PC-3 (cell line): ENCODE measurements around the gene TSEN2. TPM values are rescaled to one million over a fixed set of nuclear protein-coding genes. Genes with fewer than 3 reads are reported as not detected.
A peak's percentile ranks its signal among the peaks of the same experiment; 100 is the strongest.

ENCODE experiments used
- ATAC-seq: fragments of 200-7000 bp; cut with Tn5 transposase; 2 replicates; pipeline ENCODE4 v1.9.1; 2020; ENCODE audit warnings: mild to moderate bottlenecking, moderate library complexity
- BruUV-seq: library from RNA; stranded (reverse); fragments of 400-500 nt; replicated peaks from 2 replicates; lab custom pipeline; 2021; lab: Mats Ljungman, UMichigan
- CTCF ChIA-PET: fragments of 300-600 bp; sonication (Branson Sonifier 250); formaldehyde crosslinking; loops from one replicate; lab custom pipeline; 2022; ENCODE audit warnings: antibody characterized with exemption; lab: Charles Lee
- POLR2A ChIA-PET: fragments of 300-600 bp; sonication (Branson Sonifier 250); formaldehyde crosslinking; loops from one replicate; lab custom pipeline; 2022; ENCODE audit warnings: antibody characterized with exemption; ENCODE audit not compliant: unreplicated experiment; lab: Charles Lee
- DNase-seq: peaks from one replicate; pipeline ENCODE4 v3.0.0-alpha.2; 2015
- H2AFZ ChIP-seq: fragments of 300-600 bp; sonication (generic); 2 replicates; pipeline ENCODE4 v1.6.0; 2016; ENCODE audit warnings: antibody characterized with exemption, low read length
- H3F3A ChIP-seq: fragments of 300-600 bp; sonication (generic); one replicate; pipeline ENCODE4 v1.6.0; 2017; ENCODE audit warnings: antibody characterized with exemption, low read length, control low read depth, mild to moderate bottlenecking; ENCODE audit not compliant: unreplicated experiment
- H3K27ac ChIP-seq: fragments of 300-600 bp; sonication (generic); 2 replicates; pipeline ENCODE4 v1.5.1; 2016; ENCODE audit warnings: mild to moderate bottlenecking, low read length
- H3K27me3 ChIP-seq: fragments of 300-600 bp; sonication (generic); 2 replicates; pipeline ENCODE4 v1.6.1; 2016; ENCODE audit warnings: low read length, mixed read lengths
- H3K36me3 ChIP-seq: fragments of 300-600 bp; sonication (generic); 2 replicates; pipeline ENCODE4 v1.6.1; 2016; ENCODE audit warnings: low read depth, mixed run types, low read length, mixed read lengths
- H3K4me1 ChIP-seq: fragments of 300-600 bp; sonication (generic); 2 replicates; pipeline ENCODE4 v1.5.1; 2016; ENCODE audit warnings: low read length; ENCODE audit not compliant: insufficient read depth
- H3K4me2 ChIP-seq: fragments of 300-600 bp; sonication (generic); 2 replicates; pipeline ENCODE4 v1.6.0; 2016; ENCODE audit warnings: low read length
- H3K4me3 ChIP-seq: fragments of 300-600 bp; sonication (generic); 2 replicates; pipeline ENCODE4 v1.5.1; 2016; ENCODE audit warnings: mild to moderate bottlenecking, low read length, mixed read lengths
- H3K79me2 ChIP-seq: fragments of 300-600 bp; sonication (generic); 2 replicates; pipeline ENCODE4 v1.6.1; 2017; ENCODE audit warnings: low read length, mixed read lengths
- H3K9ac ChIP-seq: fragments of 300-600 bp; sonication (generic); 2 replicates; pipeline ENCODE4 v1.6.0; 2016; ENCODE audit warnings: mild to moderate bottlenecking, low read length
- H3K9me2 ChIP-seq: fragments of 300-600 bp; sonication (generic); replicated peaks from 2 replicates; pipeline ENCODE4 v1.6.1; 2016; ENCODE audit warnings: mixed run types, low read length, mixed read lengths
- H3K9me3 ChIP-seq: fragments of 300-600 bp; sonication (generic); 2 replicates; pipeline ENCODE4 v1.6.1; 2016; ENCODE audit warnings: low read length, mixed read lengths
- H4K20me1 ChIP-seq: fragments of 300-600 bp; sonication (generic); 2 replicates; pipeline ENCODE4 v1.6.1; 2016; ENCODE audit warnings: low read length, mixed read lengths
- EZH2 ChIP-seq: fragments of 300-600 bp; sonication (generic); IDR thresholded peaks from one replicate; pipeline ENCODE4 v1.6.1; 2017; ENCODE audit warnings: antibody characterized with exemption, mild to moderate bottlenecking, low read length; ENCODE audit not compliant: unreplicated experiment
- EZH2phosphoT487 ChIP-seq: fragments of 300-600 bp; sonication (generic); IDR thresholded peaks from 2 replicates; pipeline ENCODE4 v1.6.1; 2018; ENCODE audit warnings: mild to moderate bottlenecking, antibody characterized with exemption, low read length, borderline replicate concordance
- intact Hi-C: fragments of 100-400 bp; cut with micrococcal nuclease; formaldehyde crosslinking; loops from 2 replicates; pipeline ENCODE4 v1.9.0; 2023
- total RNA-seq: library from RNA; depleted of rRNA; stranded (reverse); fragments of >200 nt; gene quantifications from 2 replicates; pipeline ENCODE4 v1.2.3, GENCODE V29; 2014
- TF ChIP-seq, protein P1 (sequence below): fragments of 300-600 bp; sonication (generic); conservative IDR thresholded peaks from 2 replicates; pipeline ENCODE4 v1.5.1; 2017; ENCODE audit warnings: antibody characterized with exemption, low read depth, mild to moderate bottlenecking, low read length

Gene TSEN2
- total RNA-seq, 1 experiment from 2014 or later = 40.2 TPM

DNA sequence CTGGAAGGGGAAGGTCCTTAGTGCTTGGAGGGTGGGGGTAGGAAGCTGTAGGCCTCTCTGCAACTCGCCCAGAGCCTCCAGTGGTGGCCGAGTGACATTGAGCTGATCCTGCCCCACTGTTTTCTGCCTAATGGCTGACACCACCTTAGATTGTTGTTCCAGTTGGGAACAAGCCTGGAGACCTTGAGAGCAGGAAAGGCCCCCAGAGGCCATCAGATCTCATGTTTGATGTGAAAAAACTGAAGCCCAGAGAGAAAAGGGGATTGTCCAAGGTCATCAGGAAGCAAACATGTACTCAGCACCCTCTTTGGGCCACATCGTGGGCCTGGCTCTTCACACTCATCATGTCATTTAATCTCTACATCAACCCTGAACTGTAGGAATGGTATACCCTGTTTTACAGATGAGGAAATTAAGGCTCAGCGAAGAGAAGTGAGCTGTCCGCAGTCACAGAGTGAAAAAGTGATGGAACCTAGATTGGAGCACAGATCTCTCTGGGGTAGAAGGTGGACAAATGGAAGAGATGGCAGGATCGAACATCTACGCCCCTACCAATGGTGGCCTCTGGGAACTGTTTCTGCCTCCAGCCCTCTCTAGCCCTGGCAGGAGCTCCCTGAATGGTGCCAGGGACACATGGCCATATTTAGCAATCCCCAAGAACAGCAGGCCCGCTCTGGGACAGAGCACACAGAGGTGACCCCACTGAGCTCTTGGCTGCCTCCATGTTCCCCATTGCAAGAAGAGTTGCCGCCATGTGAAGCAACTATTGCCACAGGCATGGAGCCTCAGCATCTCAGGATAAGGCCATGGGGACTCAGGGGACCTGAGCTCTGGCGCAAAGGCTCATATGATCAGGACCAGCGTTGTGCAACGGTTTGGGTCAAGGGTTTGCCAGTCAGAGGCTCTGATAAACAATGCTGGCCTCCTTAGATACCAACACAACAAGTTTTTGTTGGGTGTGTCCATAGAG is 31.6 kb upstream of the TSEN2 start:
- POLR2A ChIA-PET = no interaction called here
- Histone ChIP-seq H3K27me3 (no peaks in the 10 kb centered on the region), H3K4me1 (peaks cover 39% of the 10 kb centered on the region), H3K9me2 (no peaks in the 10 kb centered on the region), H3K9me3 (no peaks in the 10 kb centered on the region), H3K79me2 (no peaks in the 10 kb centered on the region), H3K4me3 (no peak overlapping the region), H4K20me1 (no peaks in the 10 kb centered on the region), H3K9ac (no peak overlapping the region), H3K27ac (peak overlapping the region; percentile 94; the same call in 1 of the 2 replicates), H3K4me2 (no peak overlapping the region), H3K36me3 (no peaks in the 10 kb centered on the region), H3F3A (peaks cover 5% of the 10 kb centered on the region), H2AFZ (no peak overlapping the region)
- DNase-seq (no peak), ATAC-seq (no peak)
- intact Hi-C loops = no loop called here
- TF ChIP-seq EZH2 (no peak), EZH2phosphoT487 (no peak)
- TF ChIP-seq, protein P1, sequence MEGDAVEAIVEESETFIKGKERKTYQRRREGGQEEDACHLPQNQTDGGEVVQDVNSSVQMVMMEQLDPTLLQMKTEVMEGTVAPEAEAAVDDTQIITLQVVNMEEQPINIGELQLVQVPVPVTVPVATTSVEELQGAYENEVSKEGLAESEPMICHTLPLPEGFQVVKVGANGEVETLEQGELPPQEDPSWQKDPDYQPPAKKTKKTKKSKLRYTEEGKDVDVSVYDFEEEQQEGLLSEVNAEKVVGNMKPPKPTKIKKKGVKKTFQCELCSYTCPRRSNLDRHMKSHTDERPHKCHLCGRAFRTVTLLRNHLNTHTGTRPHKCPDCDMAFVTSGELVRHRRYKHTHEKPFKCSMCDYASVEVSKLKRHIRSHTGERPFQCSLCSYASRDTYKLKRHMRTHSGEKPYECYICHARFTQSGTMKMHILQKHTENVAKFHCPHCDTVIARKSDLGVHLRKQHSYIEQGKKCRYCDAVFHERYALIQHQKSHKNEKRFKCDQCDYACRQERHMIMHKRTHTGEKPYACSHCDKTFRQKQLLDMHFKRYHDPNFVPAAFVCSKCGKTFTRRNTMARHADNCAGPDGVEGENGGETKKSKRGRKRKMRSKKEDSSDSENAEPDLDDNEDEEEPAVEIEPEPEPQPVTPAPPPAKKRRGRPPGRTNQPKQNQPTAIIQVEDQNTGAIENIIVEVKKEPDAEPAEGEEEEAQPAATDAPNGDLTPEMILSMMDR = no peak
- CTCF ChIA-PET = no interaction called here
- no TSS peak for BruUV-seq

DNA sequence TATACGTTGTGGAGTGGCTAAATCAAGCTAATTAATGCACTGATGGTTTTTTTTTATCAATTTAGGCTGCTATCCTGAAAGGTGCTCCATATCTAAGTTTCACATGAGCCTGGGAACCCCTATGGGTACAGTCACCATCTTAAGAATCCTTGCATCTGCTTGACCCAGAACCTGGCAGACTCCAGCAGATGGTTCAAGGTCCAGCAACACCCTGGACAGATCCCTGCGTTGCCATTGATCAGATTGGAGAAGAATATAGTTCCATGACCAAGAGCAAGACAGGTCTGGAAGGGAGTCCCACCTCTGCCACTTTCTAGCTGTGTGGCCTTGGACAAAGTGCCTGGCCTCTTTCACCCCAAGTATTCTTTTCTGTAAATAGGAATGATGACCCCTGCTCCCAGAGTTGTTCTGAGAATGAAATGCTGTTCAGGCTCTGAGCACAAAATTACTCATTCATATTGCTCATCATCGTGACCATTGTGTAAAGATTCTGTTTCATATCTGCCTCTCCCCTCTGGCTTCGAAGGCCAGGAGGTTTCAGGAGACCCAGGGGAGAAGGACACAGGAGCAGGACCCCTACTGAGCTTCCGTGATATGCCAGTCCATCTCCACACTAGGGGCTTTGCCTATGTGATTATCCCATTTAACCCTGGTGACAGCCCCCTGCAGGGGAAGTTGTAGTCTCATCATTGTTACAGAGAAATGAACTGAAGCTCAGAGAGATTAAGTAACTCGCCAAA is 30.0 kb upstream of the TSEN2 start:
- TSS peak; percentile 87 for BruUV-seq
- no peak for TF ChIP-seq EZH2
- TF ChIP-seq EZH2phosphoT487 = no peak
- TF ChIP-seq, protein P1 = no peak; the same call in 1 of the 2 replicates
- Histone ChIP-seq H3K9me2 (no peaks in the 10 kb centered on the region), H3F3A (peaks cover 5% of the 10 kb centered on the region), H3K27ac (peak overlapping the region; percentile 94), H4K20me1 (no peaks in the 10 kb centered on the region), H3K4me2 (peak overlapping the region; percentile 42), H3K4me1 (peaks cover 39% of the 10 kb centered on the region), H2AFZ (no peak overlapping the region), H3K4me3 (no peak overlapping the region), H3K9ac (peak overlapping the region; percentile 78), H3K9me3 (no peaks in the 10 kb centered on the region), H3K27me3 (no peaks in the 10 kb centered on the region), H3K79me2 (no peaks in the 10 kb centered on the region), H3K36me3 (no peaks in the 10 kb centered on the region)
- intact Hi-C loops = no loop called here
- CTCF ChIA-PET = interaction anchor here (1.0 kb wide), 1 partner anchor 16 kb away, joined by 4 read pairs; no protein-coding TSS in a partner anchor
- POLR2A ChIA-PET = no interaction called here
- peak; percentile 74 for ATAC-seq
- DNase-seq = peak; percentile 83
